HG02759 (cell line): ENCODE data around the gene ATOX1.
"Not testable (repeated sequence)": the region's sequence is repeated elsewhere in the genome, so short reads cannot be mapped to it uniquely, and the experiment has no call there.

Experiments
- ATAC-seq: cut with Tn5 transposase; IDR thresholded peaks from one replicate; pipeline ENCODE4 v1.9.1; 2021; ENCODE audit warnings: mild to moderate bottlenecking, moderate library complexity; ENCODE audit not compliant: unreplicated experiment

ATOX1 gene

GRCh38 chr5:151758430-151759241 is at the start of gene ATOX1:
TSS of gene ATOX1 (minus strand) at chr5:151758631. CDS start at chr5:151758551, 80 bp downstream.
- peak; percentile 96 for ATAC-seq

- ATAC-seq = no peak
Measured at GRCh38 chr5:151805414-151806223, 47.2 kb upstream of the ATOX1 start.

DNA sequence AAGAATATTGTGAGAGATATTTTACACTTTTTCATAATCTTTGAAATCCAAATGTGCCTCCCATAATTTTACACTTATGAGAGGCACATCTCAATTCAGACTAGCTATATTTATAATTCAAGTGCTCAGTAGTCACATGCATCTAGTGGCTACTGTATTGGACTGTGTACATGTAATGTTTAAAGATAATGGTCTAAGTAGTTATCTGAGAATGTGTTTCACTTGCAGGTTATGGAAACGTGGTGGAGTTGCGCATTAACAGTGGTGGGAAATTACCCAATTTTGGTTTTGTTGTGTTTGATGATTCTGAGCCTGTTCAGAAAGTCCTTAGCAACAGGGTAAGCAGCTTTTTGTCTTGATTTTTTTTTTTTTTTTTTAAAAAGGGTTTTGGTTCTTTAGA is 42.1 kb upstream of the ATOX1 start:
- ATAC-seq = no peak

DNA sequence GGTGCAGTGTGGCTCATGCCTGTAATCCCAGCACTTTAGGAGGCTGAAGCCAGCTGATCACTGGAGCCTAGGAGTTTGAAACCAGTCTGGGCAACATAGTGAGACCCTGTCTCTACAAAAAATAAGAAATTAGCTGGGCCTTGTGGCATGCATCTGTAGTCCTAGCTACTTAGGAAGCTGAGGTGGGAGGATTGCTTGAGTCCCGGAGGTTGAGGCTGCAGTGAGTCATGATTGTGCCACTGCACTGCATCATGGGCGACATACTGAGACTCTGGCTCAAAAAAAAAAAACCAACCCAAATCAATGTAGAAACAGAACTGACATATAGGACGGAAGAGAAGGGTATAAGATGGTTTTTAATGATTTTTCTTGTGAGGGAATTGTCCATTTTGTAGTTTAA is 41.0 kb upstream of the ATOX1 start:
- no peak for ATAC-seq

- no peak for ATAC-seq
Measured at GRCh38 chr5:151798674-151799073, 40.2 kb upstream of the ATOX1 start.

DNA sequence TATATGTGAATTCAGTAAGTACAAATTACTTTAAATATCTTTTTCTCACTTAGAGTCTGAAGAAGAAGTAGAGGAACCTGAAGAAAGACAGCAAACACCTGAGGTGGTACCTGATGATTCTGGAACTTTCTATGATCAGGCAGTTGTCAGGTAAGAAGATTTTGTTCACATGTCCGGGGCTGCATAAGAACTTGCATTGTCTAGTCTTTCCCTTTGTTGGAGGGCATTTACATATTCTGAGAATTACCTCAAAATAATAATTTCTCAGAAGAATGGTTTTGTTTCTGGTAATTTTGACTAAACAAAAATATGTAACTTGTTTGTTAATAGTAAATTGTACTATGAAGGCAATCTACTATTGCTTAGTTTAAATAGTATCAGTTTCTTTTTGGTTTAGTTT is 37.0 kb upstream of the ATOX1 start:
- ATAC-seq = no peak

- no peak for ATAC-seq
Measured at GRCh38 chr5:151793358-151793757, 34.9 kb upstream of the ATOX1 start.

- no peak for ATAC-seq
Measured at GRCh38 chr5:151787817-151788216, 29.4 kb upstream of the ATOX1 start.

- no peak for ATAC-seq
Measured at GRCh38 chr5:151786468-151786867, 28.0 kb upstream of the ATOX1 start.

DNA sequence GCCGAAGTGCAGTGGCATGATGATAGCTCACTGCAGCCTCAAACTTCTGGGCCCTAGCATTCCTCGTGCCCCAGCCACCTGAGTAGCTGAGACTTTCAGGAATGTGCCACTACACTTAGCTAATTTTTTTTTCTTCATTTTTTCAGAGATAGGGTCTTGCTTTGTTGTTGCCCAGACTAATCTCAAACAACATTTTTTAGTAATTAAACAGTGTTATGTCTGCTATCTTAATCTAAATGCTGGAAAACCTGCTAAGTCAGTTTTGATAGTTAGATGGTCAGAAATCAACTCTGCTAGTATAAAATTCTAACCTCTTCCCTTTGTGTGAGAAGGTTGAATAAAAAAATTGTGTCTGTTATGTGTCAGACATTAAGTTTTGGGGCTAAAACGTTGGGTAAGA is 25.7 kb upstream of the ATOX1 start:
- ATAC-seq = no peak

DNA sequence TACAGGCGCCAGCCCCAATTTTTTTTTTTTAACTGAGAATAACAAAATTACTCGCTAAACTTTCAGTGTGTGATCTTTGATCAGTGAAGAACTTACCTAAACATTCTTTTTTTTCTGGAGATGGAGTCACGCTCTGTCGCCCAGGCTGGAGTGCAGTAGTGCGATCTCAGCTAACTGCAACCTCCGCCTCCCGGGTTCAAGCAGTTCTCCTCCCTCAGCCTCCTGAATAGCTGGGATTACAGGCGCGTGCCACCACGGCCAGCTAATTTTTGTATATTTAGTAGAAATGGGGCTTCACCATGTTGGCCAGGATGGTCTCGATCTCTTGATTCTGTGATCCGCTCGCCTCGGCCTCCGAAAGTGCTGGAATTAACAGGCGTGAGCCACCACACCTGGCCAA is 25.2 kb upstream of the ATOX1 start:
- ATAC-seq = not testable (repeated sequence)

- no peak for ATAC-seq
Measured at GRCh38 chr5:151781201-151781600, 22.8 kb upstream of the ATOX1 start.

DNA sequence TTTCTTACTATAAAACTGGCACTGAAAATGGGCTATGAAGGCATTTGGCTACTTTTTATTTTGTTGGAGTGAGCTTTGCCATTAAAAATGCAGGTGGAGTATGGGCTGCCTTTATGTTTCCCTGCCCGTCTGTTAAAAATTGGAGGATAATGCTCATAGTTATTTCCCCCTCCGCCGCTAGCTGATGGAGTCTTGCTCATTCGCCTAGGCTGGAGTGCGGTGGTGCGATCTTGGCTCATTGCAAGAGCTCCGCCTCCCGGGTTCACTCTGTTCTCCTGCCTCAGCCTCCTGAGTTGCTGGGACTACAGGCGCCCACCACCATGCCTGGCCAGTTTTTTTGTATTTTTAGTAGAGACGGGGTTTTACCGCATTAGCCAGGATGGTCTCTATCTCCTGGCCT is 21.9 kb upstream of the ATOX1 start:
- ATAC-seq = no peak

- no peak for ATAC-seq
Measured at GRCh38 chr5:151779531-151780125, 21.2 kb upstream of the ATOX1 start.

GRCh38 chr5:151775025-151775606 is 16.7 kb upstream of the ATOX1 start:
- no peak for ATAC-seq

DNA sequence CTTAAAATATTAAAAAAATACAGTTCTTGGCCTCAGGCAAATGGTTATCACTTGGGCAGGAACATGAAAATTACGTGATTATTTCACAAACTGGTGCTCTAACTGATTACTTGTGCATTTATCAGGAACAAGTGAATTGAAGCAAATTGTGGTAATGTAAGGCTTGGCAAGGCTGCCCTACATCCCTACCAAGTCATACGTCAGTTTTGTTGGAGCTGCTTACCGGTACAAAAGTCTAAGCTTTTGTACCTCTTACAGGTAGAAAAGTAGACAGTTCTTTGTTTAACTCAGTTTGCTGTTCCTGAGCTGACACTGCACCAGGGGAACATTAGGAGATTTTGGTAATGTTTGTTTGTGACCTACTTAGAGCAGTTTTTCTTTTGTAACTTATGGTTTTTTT is 15.5 kb upstream of the ATOX1 start:
- no peak for ATAC-seq

DNA sequence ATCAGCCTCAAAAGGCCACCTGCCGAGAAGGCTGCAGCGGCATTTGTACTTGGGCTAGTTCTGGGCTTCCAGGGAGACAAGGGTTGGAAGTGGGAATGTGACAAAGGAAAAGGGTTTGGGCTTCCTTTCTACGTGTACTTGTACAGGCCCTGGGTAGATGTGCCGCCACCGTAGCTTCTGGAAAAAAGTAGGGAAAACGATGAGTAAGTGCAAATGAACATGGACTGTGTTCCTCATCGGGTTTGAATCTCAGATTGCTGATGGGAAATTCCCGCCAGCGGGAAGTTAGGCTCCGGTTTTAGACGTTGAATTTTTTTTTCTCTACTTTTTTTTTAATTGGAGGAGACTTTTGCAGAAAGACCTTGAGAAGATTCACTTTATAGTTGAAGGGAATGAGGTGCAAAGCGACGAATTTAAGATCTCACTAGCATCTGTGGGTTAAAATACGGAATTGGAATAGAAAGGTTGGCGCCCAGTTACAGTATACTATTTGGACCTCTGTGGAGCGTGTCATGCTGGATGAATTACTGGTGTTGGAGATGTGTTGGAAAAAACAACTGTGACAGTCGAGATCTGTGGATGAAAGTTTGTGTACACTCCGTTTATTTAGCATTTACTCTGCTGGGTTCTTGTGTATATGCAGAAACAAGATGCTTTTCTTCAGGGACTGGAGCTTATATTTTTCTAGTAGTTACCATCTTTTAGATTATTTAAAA is 14.6 kb upstream of the ATOX1 start:
- no peak for ATAC-seq

GRCh38 chr5:151772029-151772845 is 13.8 kb upstream of the ATOX1 start:
- no peak for ATAC-seq

- ATAC-seq = peak; percentile 80
Measured at GRCh38 chr5:151771259-151772028, 13.0 kb upstream of the ATOX1 start, which contains the start of gene G3BP1. TSS of gene G3BP1 (plus strand) at chr5:151771954. CDS start at chr5:151786621, 14,667 bp downstream.
